Liver (tissue), 3 donors: ENCODE results near the gene DCBLD2.

Experiments
- ATF3 ChIP-seq: IDR thresholded peaks from 2 replicates; pipeline ENCODE4 v1.6.1; 2016; ENCODE audit warnings: antibody characterized with exemption
- FOXA2 ChIP-seq: IDR thresholded peaks from 2 replicates; pipeline ENCODE4 v1.6.1; 2016; ENCODE audit warnings: antibody characterized with exemption
- GABPA ChIP-seq, 2 donors: IDR thresholded peaks in 1 of 2; conservative IDR thresholded peaks in 1 of 2; 2 replicates each; pipeline ENCODE4 v1.6.1; 2016; ENCODE audit warnings: antibody characterized with exemption in 2 of 2, mild to moderate bottlenecking in 1 of 2, moderate library complexity in 1 of 2
- HNF4G ChIP-seq: IDR thresholded peaks from 2 replicates; pipeline ENCODE4 v1.6.1; 2016; ENCODE audit warnings: antibody characterized with exemption
- JUND ChIP-seq, 2 donors: IDR thresholded peaks; 2 replicates each; pipeline ENCODE4 v1.6.1; 2016; ENCODE audit warnings: antibody characterized with exemption in 2 of 2
- RAD21 ChIP-seq, 2 donors: IDR thresholded peaks; 2 replicates each; pipeline ENCODE4 v1.6.1; 2016; ENCODE audit warnings: antibody characterized with exemption in 2 of 2, mild to moderate bottlenecking in 2 of 2
- SP1 ChIP-seq: IDR thresholded peaks from 2 replicates; pipeline ENCODE4 v1.6.1; 2018; ENCODE audit warnings: antibody characterized with exemption, mild to moderate bottlenecking
- TAF1 ChIP-seq: conservative IDR thresholded peaks from 2 replicates; pipeline ENCODE4 v1.6.1; 2016; ENCODE audit warnings: antibody characterized with exemption, mild to moderate bottlenecking
- TF ChIP-seq, protein P1 (sequence below): fragments of 150-350 bp; IDR thresholded peaks from 2 replicates; pipeline ENCODE4 v1.5.1; 2017; ENCODE audit warnings: improper control_type of control experiment, low read depth, low read length; ENCODE audit not compliant: missing input control
- TF ChIP-seq, protein P2 (sequence below): IDR thresholded peaks from 2 replicates; pipeline ENCODE4 v1.6.1; 2016; ENCODE audit warnings: antibody characterized with exemption
- donor health status: healthy.
- donor health status: healthy.

DNA sequence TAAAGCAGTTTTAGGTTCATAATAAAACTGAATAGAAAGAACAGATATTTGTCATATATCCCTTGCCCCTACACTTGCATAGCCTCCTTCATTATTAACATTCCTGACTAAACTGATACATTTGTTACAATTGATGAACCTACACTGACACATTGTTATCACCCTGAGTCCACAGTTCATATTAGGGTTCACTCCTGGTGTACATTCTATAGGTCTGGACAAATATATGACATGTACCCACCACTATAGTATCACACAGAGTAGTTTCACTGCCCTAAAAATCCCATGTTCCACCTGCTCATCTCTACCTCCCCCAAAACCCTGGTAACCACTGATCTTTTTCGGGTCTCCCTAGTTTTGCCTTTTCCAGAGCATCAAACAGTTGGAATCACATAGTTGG, 13.8 kb downstream of the DCBLD2 start:
- TF ChIP-seq, protein P1, sequence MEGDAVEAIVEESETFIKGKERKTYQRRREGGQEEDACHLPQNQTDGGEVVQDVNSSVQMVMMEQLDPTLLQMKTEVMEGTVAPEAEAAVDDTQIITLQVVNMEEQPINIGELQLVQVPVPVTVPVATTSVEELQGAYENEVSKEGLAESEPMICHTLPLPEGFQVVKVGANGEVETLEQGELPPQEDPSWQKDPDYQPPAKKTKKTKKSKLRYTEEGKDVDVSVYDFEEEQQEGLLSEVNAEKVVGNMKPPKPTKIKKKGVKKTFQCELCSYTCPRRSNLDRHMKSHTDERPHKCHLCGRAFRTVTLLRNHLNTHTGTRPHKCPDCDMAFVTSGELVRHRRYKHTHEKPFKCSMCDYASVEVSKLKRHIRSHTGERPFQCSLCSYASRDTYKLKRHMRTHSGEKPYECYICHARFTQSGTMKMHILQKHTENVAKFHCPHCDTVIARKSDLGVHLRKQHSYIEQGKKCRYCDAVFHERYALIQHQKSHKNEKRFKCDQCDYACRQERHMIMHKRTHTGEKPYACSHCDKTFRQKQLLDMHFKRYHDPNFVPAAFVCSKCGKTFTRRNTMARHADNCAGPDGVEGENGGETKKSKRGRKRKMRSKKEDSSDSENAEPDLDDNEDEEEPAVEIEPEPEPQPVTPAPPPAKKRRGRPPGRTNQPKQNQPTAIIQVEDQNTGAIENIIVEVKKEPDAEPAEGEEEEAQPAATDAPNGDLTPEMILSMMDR, result no peak
- no peak for TF ChIP-seq TAF1
- no peak for TF ChIP-seq HNF4G
- TF ChIP-seq GABPA (IDR thresholded peaks at IDR 0.05 in 1 of 2, conservative IDR thresholded peaks at IDR 0.05 in 1 of 2), result no peak
- TF ChIP-seq FOXA2, result no peak
- TF ChIP-seq JUND (IDR thresholded peaks at IDR 0.05), result no peak
- TF ChIP-seq RAD21 (IDR thresholded peaks at IDR 0.05), result no peak
- TF ChIP-seq SP1, result no peak
- TF ChIP-seq, protein P2, sequence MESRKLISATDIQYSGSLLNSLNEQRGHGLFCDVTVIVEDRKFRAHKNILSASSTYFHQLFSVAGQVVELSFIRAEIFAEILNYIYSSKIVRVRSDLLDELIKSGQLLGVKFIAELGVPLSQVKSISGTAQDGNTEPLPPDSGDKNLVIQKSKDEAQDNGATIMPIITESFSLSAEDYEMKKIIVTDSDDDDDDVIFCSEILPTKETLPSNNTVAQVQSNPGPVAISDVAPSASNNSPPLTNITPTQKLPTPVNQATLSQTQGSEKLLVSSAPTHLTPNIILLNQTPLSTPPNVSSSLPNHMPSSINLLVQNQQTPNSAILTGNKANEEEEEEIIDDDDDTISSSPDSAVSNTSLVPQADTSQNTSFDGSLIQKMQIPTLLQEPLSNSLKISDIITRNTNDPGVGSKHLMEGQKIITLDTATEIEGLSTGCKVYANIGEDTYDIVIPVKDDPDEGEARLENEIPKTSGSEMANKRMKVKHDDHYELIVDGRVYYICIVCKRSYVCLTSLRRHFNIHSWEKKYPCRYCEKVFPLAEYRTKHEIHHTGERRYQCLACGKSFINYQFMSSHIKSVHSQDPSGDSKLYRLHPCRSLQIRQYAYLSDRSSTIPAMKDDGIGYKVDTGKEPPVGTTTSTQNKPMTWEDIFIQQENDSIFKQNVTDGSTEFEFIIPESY, result no peak
- TF ChIP-seq ATF3, result no peak
